Skeletal muscle satellite cell (primary cell): ENCODE measurements around the gene ZNF202.
A peak's percentile ranks its signal among the peaks of the same experiment; 100 is the strongest.

Experiments
- H3K27me3 ChIP-seq: 2 replicates; pipeline ENCODE4 v1.7.0; 2013; ENCODE audit warnings: low read length; ENCODE audit not compliant: control insufficient read depth, insufficient read depth
- H3K36me3 ChIP-seq: 2 replicates; pipeline ENCODE4 v1.7.0; 2013; ENCODE audit warnings: mild to moderate bottlenecking, control low read depth, low read length; ENCODE audit not compliant: insufficient read depth
- H3K4me1 ChIP-seq: 2 replicates; pipeline ENCODE4 v1.7.0; 2013; ENCODE audit warnings: low read length; ENCODE audit not compliant: control insufficient read depth, insufficient read depth
- H3K4me2 ChIP-seq: 2 replicates; pipeline ENCODE4 v1.7.0; 2013; ENCODE audit warnings: mild to moderate bottlenecking, low read length
- H3K4me3 ChIP-seq: 2 replicates; pipeline ENCODE4 v1.7.0; 2013; ENCODE audit warnings: low read length
- H3K9ac ChIP-seq: 2 replicates; pipeline ENCODE4 v1.7.0; 2013; ENCODE audit warnings: mild to moderate bottlenecking, low read depth, low read length, moderate library complexity
- H3K9me3 ChIP-seq: replicated peaks from 2 replicates; pipeline ENCODE4 v1.7.0; 2013; ENCODE audit warnings: mild to moderate bottlenecking, control low read depth, low read length
- small RNA-seq: library from RNA; depleted of rRNA; stranded (forward); fragments of <200 nt; gene quantifications from one replicate; pipeline ENCODE3, GENCODE V24; 2012

The ZNF202 gene

DNA sequence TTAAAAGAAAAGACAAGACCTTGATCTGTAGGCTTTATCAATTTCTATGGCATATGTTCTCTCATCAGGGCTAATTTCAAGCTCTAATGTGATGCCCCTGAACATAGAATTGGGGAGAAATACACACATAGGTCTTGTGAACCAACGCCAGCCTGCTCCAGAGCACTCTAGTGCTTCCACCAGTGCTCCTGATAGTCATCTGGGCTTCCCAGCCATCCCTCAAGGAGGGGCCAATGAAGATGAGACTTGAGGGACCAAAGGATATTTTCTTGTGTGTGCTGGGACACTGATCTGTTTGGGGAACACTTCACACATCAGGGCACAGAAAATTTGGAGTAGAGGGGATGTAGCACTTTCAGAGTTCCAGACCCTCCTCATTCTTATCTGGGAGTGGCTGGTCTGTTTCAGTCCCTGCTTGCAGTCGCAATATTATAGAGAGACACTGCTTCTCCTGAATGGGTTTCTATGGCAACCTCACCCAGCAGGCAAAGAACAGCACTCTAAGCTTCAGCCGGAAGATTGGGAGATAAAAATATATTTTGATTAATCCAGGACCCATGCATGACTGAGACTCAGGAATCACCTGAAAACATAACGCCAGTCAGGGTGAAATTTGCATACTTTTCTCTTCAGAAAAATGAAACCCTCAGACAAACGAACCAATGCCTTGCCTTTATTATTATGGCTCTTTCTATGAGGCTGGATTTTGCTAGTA, 58.6 kb downstream of the ZNF202 start:
- no peak overlapping the region for H3K9ac ChIP-seq
- no peak overlapping the region for H3K4me2 ChIP-seq
- H3K36me3 ChIP-seq, result no peaks in the 10 kb centered on the region
- H3K4me3 ChIP-seq, result no peak overlapping the region
- H3K27me3 ChIP-seq, result peaks cover 22% of the 10 kb centered on the region
- H3K9me3 ChIP-seq, result no peaks in the 10 kb centered on the region
- H3K4me1 ChIP-seq, result no peaks in the 10 kb centered on the region

DNA sequence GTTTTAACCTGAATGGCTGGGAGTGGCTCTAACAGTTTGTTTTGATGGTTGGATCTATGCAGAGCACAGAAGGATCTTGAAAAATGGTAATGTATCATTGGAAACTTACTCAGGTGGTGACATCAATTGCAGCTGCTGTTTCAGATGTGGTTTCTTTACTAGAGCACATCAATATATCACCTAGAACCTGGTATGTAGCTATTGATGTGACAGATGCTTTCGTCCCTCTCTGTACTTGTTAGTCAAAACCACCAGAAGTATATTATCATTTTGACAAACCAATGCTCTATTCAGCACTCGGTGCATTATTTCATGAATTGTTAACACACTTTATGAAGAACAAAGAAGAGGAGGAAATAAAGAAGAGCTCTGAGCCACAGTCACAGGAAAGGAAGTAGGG, 60.4 kb downstream of the ZNF202 start:
- Histone ChIP-seq H3K27me3 (peaks cover 14% of the 10 kb centered on the region), H3K4me3 (no peak overlapping the region), H3K36me3 (no peaks in the 10 kb centered on the region), H3K4me2 (no peak overlapping the region), H3K4me1 (no peaks in the 10 kb centered on the region), H3K9ac (no peak overlapping the region), H3K9me3 (no peaks in the 10 kb centered on the region)

- Histone ChIP-seq H3K4me2 (no peak overlapping the region), H3K9me3 (no peaks in the 10 kb centered on the region), H3K27me3 (peaks cover 11% of the 10 kb centered on the region), H3K4me3 (no peak overlapping the region), H3K4me1 (no peaks in the 10 kb centered on the region), H3K36me3 (no peaks in the 10 kb centered on the region), H3K9ac (no peak overlapping the region)
Measured at GRCh38 chr11:123678246-123678645, 63.2 kb downstream of the ZNF202 start.

GRCh38 chr11:123677510-123677909, 64.0 kb downstream of the ZNF202 start:
- Histone ChIP-seq H3K9ac (no peak overlapping the region), H3K4me3 (no peak overlapping the region), H3K27me3 (peaks cover 5% of the 10 kb centered on the region), H3K36me3 (no peaks in the 10 kb centered on the region), H3K4me2 (no peak overlapping the region), H3K9me3 (no peaks in the 10 kb centered on the region), H3K4me1 (no peaks in the 10 kb centered on the region)

- Histone ChIP-seq H3K9ac (no peak overlapping the region), H3K4me2 (no peak overlapping the region), H3K27me3 (peaks cover 15% of the 10 kb centered on the region), H3K4me3 (no peak overlapping the region), H3K36me3 (no peaks in the 10 kb centered on the region), H3K4me1 (no peaks in the 10 kb centered on the region), H3K9me3 (no peaks in the 10 kb centered on the region)
Measured at GRCh38 chr11:123674297-123674696, 67.2 kb downstream of the ZNF202 start.

Small RNA genes within 50 kb of the gene (small RNA-seq; reads per million reads assigned to genes)
- gene RNU1-21P, result 2.0 reads per million, percentile 65 among the genes with 10 or more reads in this experiment
